HG03045 (cell line): ENCODE measurements around the gene SHE.
"Not testable (repeated sequence)": the region's sequence is repeated elsewhere in the genome, so short reads cannot be mapped to it uniquely, and the experiment has no call there.

ENCODE experiments used
- ATAC-seq: cut with Tn5 transposase; IDR thresholded peaks from one replicate; pipeline ENCODE4 v1.9.1; 2021; ENCODE audit warnings: mild to moderate bottlenecking, moderate library complexity; ENCODE audit not compliant: unreplicated experiment

The SHE gene

GRCh38 chr1:154517661-154518060 lies 15.4 kb upstream of the SHE start:
- ATAC-seq: no peak

- ATAC-seq: no peak
Measured at GRCh38 chr1:154514066-154514553, 11.9 kb upstream of the SHE start.

- ATAC-seq: no peak
Measured at GRCh38 chr1:154512760-154513159, 10.5 kb upstream of the SHE start.

GRCh38 chr1:154503898-154504297 lies 1.7 kb upstream of the SHE start:
- ATAC-seq: no peak

GRCh38 chr1:154502744-154503115 lies 518 bp upstream of the SHE start:
- ATAC-seq: no peak

GRCh38 chr1:154501423-154502065 lies 668 bp downstream of the SHE start:
- no peak for ATAC-seq

GRCh38 chr1:154500533-154500932 lies 1.7 kb downstream of the SHE start:
- no peak for ATAC-seq

- no peak for ATAC-seq
Measured at GRCh38 chr1:154499446-154499845, 2.8 kb downstream of the SHE start.

- no peak for ATAC-seq
Measured at GRCh38 chr1:154497026-154497806, 5.0 kb downstream of the SHE start.

- no peak for ATAC-seq
Measured at GRCh38 chr1:154496383-154496782, 5.8 kb downstream of the SHE start.

- ATAC-seq: no peak
Measured at GRCh38 chr1:154495496-154496273, 6.5 kb downstream of the SHE start.

- ATAC-seq: no peak
Measured at GRCh38 chr1:154493276-154493675, 8.9 kb downstream of the SHE start.

- ATAC-seq: no peak
Measured at GRCh38 chr1:154492115-154492514, 10.1 kb downstream of the SHE start.

GRCh38 chr1:154490317-154490716 lies 11.9 kb downstream of the SHE start:
- no peak for ATAC-seq

- no peak for ATAC-seq
Measured at GRCh38 chr1:154489695-154490274, 12.4 kb downstream of the SHE start.

- no peak for ATAC-seq
Measured at GRCh38 chr1:154488922-154489321, 13.3 kb downstream of the SHE start.

- not testable (repeated sequence) for ATAC-seq
Measured at GRCh38 chr1:154486756-154487155, 15.5 kb downstream of the SHE start.

- no peak for ATAC-seq
Measured at GRCh38 chr1:154485910-154486496, 16.2 kb downstream of the SHE start.

- ATAC-seq: no peak
Measured at GRCh38 chr1:154485106-154485505, 17.1 kb downstream of the SHE start.

- no peak for ATAC-seq
Measured at GRCh38 chr1:154483941-154484803, 18.0 kb downstream of the SHE start.
